Activated T-helper 1 cell treated with anti-CD3 and anti-CD28 coated beads, Interleukin-12 subunit alpha, Interleukin-12 subunit beta, Interleukin-2, Interleukin-4 antibody, amounts not matched to agents 30 ng/mL and 10 ng/mL and 1 ng/mL, durations not matched to agents 14 hours and 24 hours and 36 hours (primary cell): ENCODE data around the gene CASQ1. TPM values are rescaled to one million over a fixed set of nuclear protein-coding genes. Genes with fewer than 3 reads are reported as not detected.

Source experiments
- DNase-seq: peaks from one replicate; pipeline ENCODE4 v3.0.0; 2021; ENCODE audit warnings: low spot score
- H3K27ac Mint-ChIP-seq: one replicate; pipeline ENCODE4 v1.8.0; 2021; ENCODE audit warnings: mild to moderate bottlenecking, mixed read lengths
- H3K27me3 Mint-ChIP-seq: one replicate; pipeline ENCODE4 v1.8.0; 2022; ENCODE audit warnings: mild to moderate bottlenecking, moderate library complexity, mixed read lengths; ENCODE audit not compliant: insufficient read depth
- H3K36me3 Mint-ChIP-seq: one replicate; pipeline ENCODE4 v1.8.0; 2021; ENCODE audit warnings: low read depth, mixed read lengths
- H3K4me1 Mint-ChIP-seq: one replicate; pipeline ENCODE4 v1.8.0; 2021; ENCODE audit warnings: low read depth, mixed read lengths
- H3K4me3 Mint-ChIP-seq: one replicate; pipeline ENCODE4 v1.8.0; 2021; ENCODE audit warnings: mild to moderate bottlenecking, moderate library complexity, mixed read lengths
- H3K9me3 Mint-ChIP-seq: one replicate; pipeline ENCODE4 v1.8.0; 2021; ENCODE audit warnings: mixed read lengths
- intact Hi-C: fragments of 100-400 bp; cut with micrococcal nuclease; formaldehyde crosslinking; loops from one replicate; pipeline ENCODE4 v1.15.1; 2024
- total RNA-seq: library from RNA; stranded (reverse); gene quantifications from 2 replicates; pipeline ENCODE4 v1.2.3, GENCODE V29; 2022

CASQ1 gene
- total RNA-seq: not detected in 2 replicates

- H3K27me3 Mint-ChIP-seq: peaks cover 7% of the 10 kb centered on the region
- no peak within 1 kb of the TSS for H3K27ac Mint-ChIP-seq
- H3K4me3 Mint-ChIP-seq: no peak within 1 kb of the TSS
- H3K4me1 Mint-ChIP-seq: no peaks in the 10 kb centered on the region
- H3K36me3 Mint-ChIP-seq: no peaks in the 10 kb centered on the region
- no peaks in the 10 kb centered on the region for H3K9me3 Mint-ChIP-seq
- intact Hi-C loops: no loop called here
- DNase-seq: no peak
Measured at GRCh38 chr1:160189649-160190625, at the start of gene CASQ1. TSS of gene CASQ1 (plus strand) at chr1:160190575. CDS start at chr1:160190752, 177 bp downstream.

- Mint-ChIP-seq H3K4me3 (no peak overlapping the region), H3K36me3 (no peaks in the 10 kb centered on the region), H3K9me3 (no peaks in the 10 kb centered on the region), H3K27me3 (peaks cover 21% of the 10 kb centered on the region), H3K27ac (no peak overlapping the region), H3K4me1 (no peaks in the 10 kb centered on the region)
- intact Hi-C loops: no loop called here
- DNase-seq: no peak
Measured at GRCh38 chr1:160143695-160144094, 46.7 kb upstream of the CASQ1 start.

- no peaks in the 10 kb centered on the region for H3K36me3 Mint-ChIP-seq
- no peaks in the 10 kb centered on the region for H3K9me3 Mint-ChIP-seq
- no peak overlapping the region for H3K4me3 Mint-ChIP-seq
Measured at GRCh38 chr1:160144921-160145320, 45.5 kb upstream of the CASQ1 start.

DNA sequence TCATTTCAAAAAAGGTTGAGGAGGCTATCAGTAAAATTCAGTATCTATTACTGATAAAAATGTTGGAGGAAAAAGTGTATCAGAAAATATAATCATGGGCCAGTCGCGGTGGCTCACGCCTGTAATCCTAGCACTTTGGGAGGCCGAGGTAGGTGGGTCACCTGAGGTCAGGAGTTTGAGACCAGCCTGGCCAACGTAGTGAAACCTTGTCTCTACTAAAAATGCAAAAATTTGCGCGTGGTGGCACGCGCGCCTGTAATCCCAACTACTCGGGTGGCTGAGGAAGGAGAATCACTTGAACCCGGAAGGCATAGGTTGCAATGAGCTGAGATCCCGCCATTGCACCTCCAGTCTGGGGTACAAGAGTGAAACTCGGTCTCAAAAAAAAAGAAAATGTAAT is 44.3 kb upstream of the CASQ1 start:
- H3K27ac Mint-ChIP-seq: no peak overlapping the region
- no peak for DNase-seq
- H3K9me3 Mint-ChIP-seq: no peaks in the 10 kb centered on the region
- H3K4me1 Mint-ChIP-seq: no peaks in the 10 kb centered on the region
- intact Hi-C loops: no loop called here
- peaks cover 26% of the 10 kb centered on the region for H3K27me3 Mint-ChIP-seq
- H3K36me3 Mint-ChIP-seq: no peaks in the 10 kb centered on the region
- H3K4me3 Mint-ChIP-seq: no peak overlapping the region

More at GRCh38 chr1:160144921-160145320, 45.5 kb upstream of the CASQ1 start:
- no peak for DNase-seq
- Mint-ChIP-seq H3K4me1 (no peaks in the 10 kb centered on the region), H3K27me3 (peaks cover 23% of the 10 kb centered on the region), H3K27ac (no peak overlapping the region)
- intact Hi-C loops: no loop called here

- Mint-ChIP-seq H3K27me3 (peaks cover 21% of the 10 kb centered on the region), H3K4me1 (no peaks in the 10 kb centered on the region), H3K4me3 (no peak overlapping the region), H3K36me3 (no peaks in the 10 kb centered on the region), H3K27ac (no peak overlapping the region), H3K9me3 (no peaks in the 10 kb centered on the region)
- intact Hi-C loops: no loop called here
- DNase-seq: no peak
Measured at GRCh38 chr1:160148121-160148520, 42.3 kb upstream of the CASQ1 start.

DNA sequence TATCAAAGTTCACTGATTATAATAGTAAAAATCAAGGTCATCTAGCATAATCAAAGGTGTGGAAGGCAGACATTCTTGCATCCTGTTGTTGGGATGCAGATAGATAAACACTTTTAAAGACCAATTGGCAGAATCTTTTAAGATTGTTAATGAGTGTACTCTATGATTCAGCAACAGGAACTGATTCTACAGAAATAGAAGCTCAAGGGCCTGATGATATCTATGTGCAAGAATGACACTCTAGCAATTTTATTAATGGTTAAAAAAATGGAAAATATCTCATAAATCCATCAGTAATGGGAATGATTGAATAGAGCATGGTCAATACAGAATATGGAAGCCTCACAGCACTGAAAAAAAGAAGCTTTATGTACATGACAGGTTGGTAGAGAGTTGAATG is 41.1 kb upstream of the CASQ1 start:
- H3K4me1 Mint-ChIP-seq: no peaks in the 10 kb centered on the region
- no peak overlapping the region for H3K27ac Mint-ChIP-seq
- H3K27me3 Mint-ChIP-seq: peaks cover 19% of the 10 kb centered on the region
- H3K9me3 Mint-ChIP-seq: no peaks in the 10 kb centered on the region
- H3K4me3 Mint-ChIP-seq: no peak overlapping the region
- DNase-seq: no peak
- H3K36me3 Mint-ChIP-seq: no peaks in the 10 kb centered on the region
- intact Hi-C loops: no loop called here

- no peak overlapping the region for H3K4me3 Mint-ChIP-seq
- no peaks in the 10 kb centered on the region for H3K9me3 Mint-ChIP-seq
- no peak overlapping the region for H3K27ac Mint-ChIP-seq
- no peaks in the 10 kb centered on the region for H3K36me3 Mint-ChIP-seq
- peaks cover 21% of the 10 kb centered on the region for H3K27me3 Mint-ChIP-seq
- no peak for DNase-seq
- intact Hi-C loops: no loop called here
- H3K4me1 Mint-ChIP-seq: no peaks in the 10 kb centered on the region
Measured at GRCh38 chr1:160149716-160150115, 40.7 kb upstream of the CASQ1 start.

DNA sequence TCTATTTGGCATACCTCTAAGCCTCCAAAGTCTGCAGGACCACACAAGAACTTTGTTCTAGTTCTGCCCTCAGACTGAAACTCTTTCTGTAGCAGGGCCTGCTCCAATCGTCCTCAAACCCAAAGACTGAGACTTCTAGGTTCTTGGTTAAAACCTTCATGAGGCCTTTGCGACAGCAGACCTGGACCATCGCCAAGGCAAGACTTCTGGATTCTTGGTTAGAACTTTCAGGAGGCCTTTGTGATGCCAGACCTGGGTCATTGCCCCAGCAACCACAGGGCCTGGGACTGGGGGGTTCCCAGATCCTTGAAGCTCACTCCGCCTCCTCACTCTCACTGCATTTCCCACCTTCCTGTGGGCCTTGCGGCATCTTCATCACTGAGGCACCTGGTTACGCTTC is 39.1 kb upstream of the CASQ1 start, which contains the start of gene ATP1A4:
Gene ATP1A4 (plus strand): TSS at position 301 of the 400 bp plus-strand sequence. CDS start 438 bp downstream, outside the sequence.
- H3K9me3 Mint-ChIP-seq: no peaks in the 10 kb centered on the region
- H3K4me3 Mint-ChIP-seq: no peak within 1 kb of the TSS
- peaks cover 14% of the 10 kb centered on the region for H3K27me3 Mint-ChIP-seq
- DNase-seq: no peak
- H3K27ac Mint-ChIP-seq: no peak within 1 kb of the TSS
- intact Hi-C loops: no loop called here
- H3K36me3 Mint-ChIP-seq: no peaks in the 10 kb centered on the region
- no peaks in the 10 kb centered on the region for H3K4me1 Mint-ChIP-seq

- Mint-ChIP-seq H3K27ac (no peak overlapping the region), H3K4me3 (no peak overlapping the region), H3K27me3 (peaks cover 12% of the 10 kb centered on the region), H3K4me1 (no peaks in the 10 kb centered on the region), H3K36me3 (no peaks in the 10 kb centered on the region), H3K9me3 (no peaks in the 10 kb centered on the region)
- DNase-seq: no peak
- intact Hi-C loops: no loop called here
Measured at GRCh38 chr1:160154790-160155189, 35.6 kb upstream of the CASQ1 start.

DNA sequence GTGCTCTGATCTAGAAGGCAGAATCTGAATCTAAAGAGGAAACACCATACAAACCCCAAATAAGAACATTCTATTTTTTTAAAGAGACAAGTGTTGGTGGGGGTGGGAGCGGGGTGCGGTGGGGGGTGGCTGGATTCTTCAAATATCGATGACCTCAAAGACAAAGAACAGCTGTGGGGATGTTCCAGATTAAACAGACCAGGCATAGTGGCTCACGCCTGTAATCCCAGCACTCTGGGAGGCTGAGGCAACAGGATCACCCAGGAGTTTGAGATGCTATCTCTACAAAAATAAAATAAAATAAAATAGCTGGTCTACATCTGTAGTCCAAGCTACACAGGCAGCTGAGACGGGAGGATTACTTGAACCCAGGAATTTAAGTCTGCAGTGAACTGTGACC is 34.0 kb upstream of the CASQ1 start:
- Mint-ChIP-seq H3K27ac (no peak overlapping the region), H3K4me3 (no peak overlapping the region), H3K9me3 (no peaks in the 10 kb centered on the region), H3K4me1 (no peaks in the 10 kb centered on the region), H3K27me3 (peaks cover 9% of the 10 kb centered on the region), H3K36me3 (no peaks in the 10 kb centered on the region)
- DNase-seq: no peak
- intact Hi-C loops: no loop called here

DNA sequence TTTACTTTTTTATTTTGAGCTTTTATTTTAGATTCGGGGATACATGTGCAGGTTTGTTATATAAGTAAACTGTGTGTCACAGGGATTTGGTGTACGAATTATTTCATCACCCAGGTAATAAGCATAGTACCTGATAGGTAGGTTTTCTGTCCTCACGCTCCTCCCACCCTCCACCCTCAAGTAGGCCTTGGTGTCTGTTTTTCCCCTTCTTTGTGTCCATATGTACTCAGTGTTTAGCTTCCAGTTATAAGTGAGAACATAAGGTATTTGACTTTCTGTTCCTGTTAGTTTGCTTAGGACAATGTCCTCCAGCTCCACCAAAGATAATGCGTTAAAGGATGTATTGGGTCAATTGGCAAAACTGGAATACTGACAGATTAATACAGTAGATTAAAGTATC is 33.2 kb upstream of the CASQ1 start:
- intact Hi-C loops: no loop called here
- Mint-ChIP-seq H3K27me3 (peaks cover 12% of the 10 kb centered on the region), H3K4me1 (no peaks in the 10 kb centered on the region), H3K27ac (no peak overlapping the region), H3K36me3 (no peaks in the 10 kb centered on the region), H3K4me3 (no peak overlapping the region), H3K9me3 (no peaks in the 10 kb centered on the region)
- no peak for DNase-seq

- Mint-ChIP-seq H3K4me3 (no peak overlapping the region), H3K27me3 (peaks cover 12% of the 10 kb centered on the region), H3K9me3 (no peaks in the 10 kb centered on the region), H3K27ac (no peak overlapping the region), H3K4me1 (no peaks in the 10 kb centered on the region), H3K36me3 (no peaks in the 10 kb centered on the region)
- intact Hi-C loops: no loop called here
- no peak for DNase-seq
Measured at GRCh38 chr1:160158031-160158430, 32.3 kb upstream of the CASQ1 start.

DNA sequence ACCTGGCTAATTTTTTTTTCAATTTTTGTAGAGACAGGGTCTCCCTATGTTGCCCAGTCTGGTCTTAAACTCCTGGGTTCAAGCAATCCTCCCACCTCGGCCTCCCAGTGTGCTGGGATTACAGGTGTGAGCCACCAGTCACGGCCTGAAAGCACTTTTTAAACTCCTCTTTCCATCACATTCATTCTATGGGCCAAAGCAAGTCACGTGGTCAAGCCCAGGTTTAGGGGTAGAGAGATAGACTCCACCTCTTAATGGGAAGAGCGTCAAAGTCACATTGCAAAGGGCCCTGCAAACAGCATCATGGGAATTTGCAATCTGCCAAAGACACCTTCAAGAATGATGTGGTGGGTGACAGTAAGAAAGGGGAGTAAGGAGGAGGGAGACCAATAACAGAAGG is 31.8 kb upstream of the CASQ1 start:
- no peak overlapping the region for H3K4me3 Mint-ChIP-seq
- no peak overlapping the region for H3K27ac Mint-ChIP-seq
- H3K27me3 Mint-ChIP-seq: peaks cover 17% of the 10 kb centered on the region
- DNase-seq: no peak
- no peaks in the 10 kb centered on the region for H3K9me3 Mint-ChIP-seq
- H3K4me1 Mint-ChIP-seq: no peaks in the 10 kb centered on the region
- H3K36me3 Mint-ChIP-seq: no peaks in the 10 kb centered on the region
- intact Hi-C loops: no loop called here
